Mucosa of stomach (tissue), 1 donor: ENCODE data around the gene SLC22A8.

Experiments
- H3K27me3 ChIP-seq: one replicate; pipeline ENCODE4 v1.7.0; 2013; ENCODE audit warnings: mild to moderate bottlenecking, low read length; ENCODE audit not compliant: control insufficient read depth, insufficient read depth
- H3K36me3 ChIP-seq: one replicate; pipeline ENCODE4 v1.7.0; 2013; ENCODE audit warnings: low read length; ENCODE audit not compliant: control insufficient read depth, insufficient read depth
- H3K4me1 ChIP-seq: one replicate; pipeline ENCODE4 v1.7.0; 2013; ENCODE audit warnings: mild to moderate bottlenecking, low read length; ENCODE audit not compliant: control insufficient read depth, insufficient read depth
- H3K4me3 ChIP-seq: one replicate; pipeline ENCODE4 v1.7.0; 2013; ENCODE audit warnings: low read length
- H3K9ac ChIP-seq: one replicate; pipeline ENCODE4 v1.7.0; 2013; ENCODE audit warnings: mild to moderate bottlenecking, low read length, moderate library complexity
- H3K9me3 ChIP-seq: one replicate; pipeline ENCODE4 v1.7.0; 2013; ENCODE audit warnings: mild to moderate bottlenecking, low read length, moderate library complexity; ENCODE audit not compliant: control insufficient read depth
- donor health status: Pancreatic carcinoma.

SLC22A8 gene

GRCh38 chr11:63014408-63015055, 1.1 kb downstream of the SLC22A8 start:
- Histone ChIP-seq H3K9me3 (no peaks in the 10 kb centered on the region), H3K9ac (no peak overlapping the region), H3K4me3 (no peak overlapping the region), H3K36me3 (no peaks in the 10 kb centered on the region), H3K27me3 (peaks cover 9% of the 10 kb centered on the region), H3K4me1 (no peaks in the 10 kb centered on the region)

GRCh38 chr11:63012839-63013238, 2.8 kb downstream of the SLC22A8 start:
- H3K4me3 ChIP-seq = no peak overlapping the region
- no peak overlapping the region for H3K9ac ChIP-seq
- H3K4me1 ChIP-seq = no peaks in the 10 kb centered on the region
- H3K36me3 ChIP-seq = no peaks in the 10 kb centered on the region
- peaks cover 9% of the 10 kb centered on the region for H3K27me3 ChIP-seq
- no peaks in the 10 kb centered on the region for H3K9me3 ChIP-seq

GRCh38 chr11:63012430-63012829, 3.2 kb downstream of the SLC22A8 start:
- no peak overlapping the region for H3K9ac ChIP-seq
- no peak overlapping the region for H3K4me3 ChIP-seq
- no peaks in the 10 kb centered on the region for H3K36me3 ChIP-seq
- H3K27me3 ChIP-seq = peaks cover 6% of the 10 kb centered on the region
- H3K4me1 ChIP-seq = no peaks in the 10 kb centered on the region
- no peaks in the 10 kb centered on the region for H3K9me3 ChIP-seq

GRCh38 chr11:63010934-63011439, 4.7 kb downstream of the SLC22A8 start:
- no peaks in the 10 kb centered on the region for H3K36me3 ChIP-seq
- peaks cover 1% of the 10 kb centered on the region for H3K27me3 ChIP-seq
- no peaks in the 10 kb centered on the region for H3K4me1 ChIP-seq

GRCh38 chr11:63007920-63008319, 7.7 kb downstream of the SLC22A8 start:
- H3K9ac ChIP-seq = no peak overlapping the region
- no peaks in the 10 kb centered on the region for H3K4me1 ChIP-seq
- H3K9me3 ChIP-seq = no peaks in the 10 kb centered on the region
- no peaks in the 10 kb centered on the region for H3K36me3 ChIP-seq
- no peak overlapping the region for H3K4me3 ChIP-seq
- no peaks in the 10 kb centered on the region for H3K27me3 ChIP-seq

More at GRCh38 chr11:63010934-63011439, 4.7 kb downstream of the SLC22A8 start:
- no peaks in the 10 kb centered on the region for H3K9me3 ChIP-seq
- H3K4me3 ChIP-seq = no peak overlapping the region
- no peak overlapping the region for H3K9ac ChIP-seq

- Histone ChIP-seq H3K9me3 (no peaks in the 10 kb centered on the region), H3K36me3 (no peaks in the 10 kb centered on the region), H3K4me1 (no peaks in the 10 kb centered on the region), H3K9ac (no peak overlapping the region), H3K27me3 (peaks cover 6% of the 10 kb centered on the region), H3K4me3 (no peak overlapping the region)
These were observed 14.2 kb downstream of the SLC22A8 start for GRCh38 chr11:63001456-63001855.

- Histone ChIP-seq H3K36me3 (no peaks in the 10 kb centered on the region), H3K27me3 (peaks cover 6% of the 10 kb centered on the region), H3K9ac (no peak overlapping the region), H3K4me1 (no peaks in the 10 kb centered on the region), H3K9me3 (no peaks in the 10 kb centered on the region), H3K4me3 (no peak overlapping the region)
These were observed 16.0 kb downstream of the SLC22A8 start for GRCh38 chr11:62999649-63000048.

- H3K27me3 ChIP-seq = peaks cover 6% of the 10 kb centered on the region
- no peak overlapping the region for H3K4me3 ChIP-seq
- H3K9ac ChIP-seq = no peak overlapping the region
- no peaks in the 10 kb centered on the region for H3K4me1 ChIP-seq
- H3K36me3 ChIP-seq = no peaks in the 10 kb centered on the region
- no peaks in the 10 kb centered on the region for H3K9me3 ChIP-seq
These were observed 16.5 kb downstream of the SLC22A8 start for GRCh38 chr11:62999156-62999555.

- Histone ChIP-seq H3K36me3 (no peaks in the 10 kb centered on the region), H3K27me3 (peaks cover 6% of the 10 kb centered on the region)
These were observed 19.4 kb downstream of the SLC22A8 start for GRCh38 chr11:62996271-62996670.

GRCh38 chr11:62994775-62995174, 20.9 kb downstream of the SLC22A8 start:
- Histone ChIP-seq H3K9me3 (no peaks in the 10 kb centered on the region), H3K36me3 (no peaks in the 10 kb centered on the region), H3K9ac (no peak overlapping the region), H3K4me3 (no peak overlapping the region), H3K27me3 (peaks cover 6% of the 10 kb centered on the region), H3K4me1 (no peaks in the 10 kb centered on the region)

More at GRCh38 chr11:62996271-62996670, 19.4 kb downstream of the SLC22A8 start:
- Histone ChIP-seq H3K9ac (no peak overlapping the region), H3K4me3 (no peak overlapping the region), H3K4me1 (no peaks in the 10 kb centered on the region), H3K9me3 (no peaks in the 10 kb centered on the region)

- Histone ChIP-seq H3K9ac (no peak overlapping the region), H3K4me3 (no peak overlapping the region), H3K4me1 (no peaks in the 10 kb centered on the region), H3K27me3 (no peaks in the 10 kb centered on the region), H3K9me3 (no peaks in the 10 kb centered on the region), H3K36me3 (no peaks in the 10 kb centered on the region)
These were observed 27.4 kb downstream of the SLC22A8 start for GRCh38 chr11:62988276-62988675.

GRCh38 chr11:62985041-62985750, 30.4 kb downstream of the SLC22A8 start:
- H3K9ac ChIP-seq = no peak overlapping the region

More at GRCh38 chr11:62985041-62985750, 30.4 kb downstream of the SLC22A8 start:
- H3K9me3 ChIP-seq = no peaks in the 10 kb centered on the region
- H3K4me3 ChIP-seq = no peak overlapping the region
- no peaks in the 10 kb centered on the region for H3K36me3 ChIP-seq
- no peaks in the 10 kb centered on the region for H3K4me1 ChIP-seq
- H3K27me3 ChIP-seq = no peaks in the 10 kb centered on the region
